Type B pancreatic cell (in vitro differentiated cells): ENCODE measurements around the gene LRRC47. TPM values are rescaled to one million over a fixed set of nuclear protein-coding genes. Genes with fewer than 3 reads are reported as not detected.

ENCODE experiments used
- DNase-seq: peaks from one replicate; pipeline ENCODE4 v3.0.0; 2021; ENCODE audit warnings: mixed read lengths; ENCODE audit not compliant: unreplicated experiment; ENCODE audit errors: extremely low spot score
- H3K27ac Mint-ChIP-seq: 2 replicates; pipeline ENCODE4 v1.8.0; 2021; ENCODE audit warnings: mild to moderate bottlenecking, mixed read lengths
- H3K27me3 Mint-ChIP-seq: 2 replicates; pipeline ENCODE4 v1.8.0; 2021; ENCODE audit warnings: mixed read lengths
- H3K36me3 Mint-ChIP-seq: 2 replicates; pipeline ENCODE4 v1.8.0; 2021; ENCODE audit warnings: mixed read lengths
- H3K4me1 Mint-ChIP-seq: one replicate; pipeline ENCODE4 v1.8.0; 2021; ENCODE audit warnings: mixed read lengths; ENCODE audit not compliant: unreplicated experiment
- H3K4me3 Mint-ChIP-seq: 2 replicates; pipeline ENCODE4 v1.8.0; 2021; ENCODE audit warnings: mild to moderate bottlenecking, mixed read lengths
- H3K9me3 Mint-ChIP-seq: 2 replicates; pipeline ENCODE4 v1.8.0; 2021; ENCODE audit warnings: mixed read lengths
- total RNA-seq: library from RNA; stranded (reverse); gene quantifications from 2 replicates; pipeline ENCODE4 v1.2.1, GENCODE V29; 2021; ENCODE audit warnings: low replicate concordance
- TF ChIP-seq, protein P1 (sequence below): fragments of 200-600 bp; sonication (generic); conservative IDR thresholded peaks from 2 replicates; pipeline ENCODE4 v1.5.0; 2021; ENCODE audit warnings: antibody characterized with exemption, mild to moderate bottlenecking

The LRRC47 gene
- total RNA-seq, 1 donor from 2014 or later: 56.5 TPM

- Mint-ChIP-seq H3K27me3 (peaks cover 11% of the 10 kb centered on the region), H3K36me3 (no peaks in the 10 kb centered on the region), H3K4me3 (peak overlapping the region; percentile 70), H3K9me3 (no peaks in the 10 kb centered on the region), H3K4me1 (peaks cover 2% of the 10 kb centered on the region), H3K27ac (no peak overlapping the region)
- DNase-seq: no peak
- TF ChIP-seq, protein P1, sequence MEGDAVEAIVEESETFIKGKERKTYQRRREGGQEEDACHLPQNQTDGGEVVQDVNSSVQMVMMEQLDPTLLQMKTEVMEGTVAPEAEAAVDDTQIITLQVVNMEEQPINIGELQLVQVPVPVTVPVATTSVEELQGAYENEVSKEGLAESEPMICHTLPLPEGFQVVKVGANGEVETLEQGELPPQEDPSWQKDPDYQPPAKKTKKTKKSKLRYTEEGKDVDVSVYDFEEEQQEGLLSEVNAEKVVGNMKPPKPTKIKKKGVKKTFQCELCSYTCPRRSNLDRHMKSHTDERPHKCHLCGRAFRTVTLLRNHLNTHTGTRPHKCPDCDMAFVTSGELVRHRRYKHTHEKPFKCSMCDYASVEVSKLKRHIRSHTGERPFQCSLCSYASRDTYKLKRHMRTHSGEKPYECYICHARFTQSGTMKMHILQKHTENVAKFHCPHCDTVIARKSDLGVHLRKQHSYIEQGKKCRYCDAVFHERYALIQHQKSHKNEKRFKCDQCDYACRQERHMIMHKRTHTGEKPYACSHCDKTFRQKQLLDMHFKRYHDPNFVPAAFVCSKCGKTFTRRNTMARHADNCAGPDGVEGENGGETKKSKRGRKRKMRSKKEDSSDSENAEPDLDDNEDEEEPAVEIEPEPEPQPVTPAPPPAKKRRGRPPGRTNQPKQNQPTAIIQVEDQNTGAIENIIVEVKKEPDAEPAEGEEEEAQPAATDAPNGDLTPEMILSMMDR: no peak
Observed at GRCh38 chr1:3770047-3770765, 26.1 kb downstream of the LRRC47 start.

GRCh38 chr1:3768811-3769390 is 27.4 kb downstream of the LRRC47 start:
- Mint-ChIP-seq H3K36me3 (no peaks in the 10 kb centered on the region), H3K4me1 (no peaks in the 10 kb centered on the region), H3K4me3 (no peak overlapping the region), H3K27ac (no peak overlapping the region), H3K9me3 (no peaks in the 10 kb centered on the region), H3K27me3 (peaks cover 12% of the 10 kb centered on the region)
- TF ChIP-seq, protein P1: no peak
- DNase-seq: no peak

GRCh38 chr1:3767328-3767925 is 28.9 kb downstream of the LRRC47 start:
- no peaks in the 10 kb centered on the region for H3K9me3 Mint-ChIP-seq
- DNase-seq: no peak
- TF ChIP-seq, protein P1: no peak
- H3K4me1 Mint-ChIP-seq: no peaks in the 10 kb centered on the region
- H3K4me3 Mint-ChIP-seq: no peak overlapping the region
- H3K36me3 Mint-ChIP-seq: no peaks in the 10 kb centered on the region
- H3K27me3 Mint-ChIP-seq: peaks cover 12% of the 10 kb centered on the region
- no peak overlapping the region for H3K27ac Mint-ChIP-seq

GRCh38 chr1:3763351-3764125 is 32.8 kb downstream of the LRRC47 start:
- Mint-ChIP-seq H3K4me3 (no peak overlapping the region), H3K4me1 (no peaks in the 10 kb centered on the region), H3K9me3 (no peaks in the 10 kb centered on the region), H3K27me3 (peaks cover 38% of the 10 kb centered on the region), H3K27ac (no peak overlapping the region), H3K36me3 (no peaks in the 10 kb centered on the region)
- TF ChIP-seq, protein P1: no peak
- no peak for DNase-seq

DNA sequence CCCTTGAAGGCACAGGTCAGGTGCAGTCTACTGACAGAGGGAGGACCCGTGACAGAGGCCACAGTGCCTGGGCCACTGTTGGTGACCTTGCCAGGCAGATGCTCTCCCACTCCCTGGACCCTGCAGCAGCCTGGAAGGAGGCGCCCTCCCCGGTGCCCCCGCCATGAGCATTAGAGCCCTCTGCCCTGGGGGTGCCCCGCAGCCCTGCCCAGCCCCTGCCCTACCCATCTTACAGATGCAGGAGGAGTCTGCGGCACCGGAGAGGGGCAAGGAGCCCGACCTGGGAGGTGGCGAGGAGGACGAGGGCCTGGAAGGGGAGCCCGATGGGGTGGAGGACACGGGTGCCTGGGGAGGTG is 33.4 kb downstream of the LRRC47 start:
- no peak overlapping the region for H3K27ac Mint-ChIP-seq
- H3K4me3 Mint-ChIP-seq: no peak overlapping the region
- H3K4me1 Mint-ChIP-seq: no peaks in the 10 kb centered on the region
- TF ChIP-seq, protein P1: no peak
- H3K9me3 Mint-ChIP-seq: no peaks in the 10 kb centered on the region
- H3K36me3 Mint-ChIP-seq: no peaks in the 10 kb centered on the region
- DNase-seq: no peak
- peaks cover 38% of the 10 kb centered on the region for H3K27me3 Mint-ChIP-seq
